AML-193 (cell line): ENCODE results near the gene IL6R.
"Not testable (repeated sequence)": the region's sequence is repeated elsewhere in the genome, so short reads cannot be mapped to it uniquely, and the experiment has no call there.

Experiments used
- DNase-seq, 2 experiments: peaks; one replicate each; lab custom pipeline; 2025; lab: John Stamatoyannopoulos, UW

The IL6R gene

DNA sequence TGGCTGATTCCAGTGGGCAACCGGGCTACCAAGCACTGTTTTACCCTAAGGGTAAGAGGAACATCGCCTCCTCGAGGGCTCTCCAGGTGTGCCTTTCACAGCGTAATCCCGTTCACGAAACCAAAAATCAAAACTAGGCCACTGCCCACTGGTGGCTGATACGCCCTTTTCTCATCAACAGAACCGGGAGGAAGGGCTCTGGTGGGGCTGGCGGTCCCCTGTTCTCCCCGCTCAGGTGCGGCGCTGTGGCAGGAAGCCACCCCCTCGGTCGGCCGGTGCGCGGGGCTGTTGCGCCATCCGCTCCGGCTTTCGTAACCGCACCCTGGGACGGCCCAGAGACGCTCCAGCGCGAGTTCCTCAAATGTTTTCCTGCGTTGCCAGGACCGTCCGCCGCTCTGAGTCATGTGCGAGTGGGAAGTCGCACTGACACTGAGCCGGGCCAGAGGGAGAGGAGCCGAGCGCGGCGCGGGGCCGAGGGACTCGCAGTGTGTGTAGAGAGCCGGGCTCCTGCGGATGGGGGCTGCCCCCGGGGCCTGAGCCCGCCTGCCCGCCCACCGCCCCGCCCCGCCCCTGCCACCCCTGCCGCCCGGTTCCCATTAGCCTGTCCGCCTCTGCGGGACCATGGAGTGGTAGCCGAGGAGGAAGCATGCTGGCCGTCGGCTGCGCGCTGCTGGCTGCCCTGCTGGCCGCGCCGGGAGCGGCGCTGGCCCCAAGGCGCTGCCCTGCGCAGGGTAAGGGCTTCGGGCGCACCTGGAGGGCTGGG is at the start of gene IL6R:
IL6R (plus strand) TSS at position 360 of the 763 bp plus-strand sequence; CDS start at position 647, 287 bp downstream.
- peak; percentile 85 to 87 for DNase-seq

DNA sequence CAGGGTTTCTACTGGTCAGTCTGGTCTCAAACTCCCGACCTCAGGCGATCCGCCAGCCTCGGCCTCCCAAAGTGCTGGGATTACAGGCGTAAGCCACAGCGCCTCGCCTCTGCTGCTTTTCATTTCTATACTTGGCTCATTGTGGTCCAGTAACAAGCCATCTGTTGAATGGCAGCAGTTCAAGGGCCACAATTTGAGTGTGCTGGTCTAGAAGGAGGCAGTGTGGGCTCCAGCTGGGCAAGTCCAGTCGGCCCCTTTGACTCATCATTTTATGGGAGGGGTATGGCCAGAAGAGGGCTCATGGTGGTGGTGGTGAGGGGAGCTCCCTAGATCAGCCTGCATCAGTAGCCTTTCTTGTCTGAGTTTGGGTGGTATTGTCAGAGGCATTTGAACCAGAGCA is 46.6 kb upstream of the IL6R start:
- DNase-seq: no peak

DNA sequence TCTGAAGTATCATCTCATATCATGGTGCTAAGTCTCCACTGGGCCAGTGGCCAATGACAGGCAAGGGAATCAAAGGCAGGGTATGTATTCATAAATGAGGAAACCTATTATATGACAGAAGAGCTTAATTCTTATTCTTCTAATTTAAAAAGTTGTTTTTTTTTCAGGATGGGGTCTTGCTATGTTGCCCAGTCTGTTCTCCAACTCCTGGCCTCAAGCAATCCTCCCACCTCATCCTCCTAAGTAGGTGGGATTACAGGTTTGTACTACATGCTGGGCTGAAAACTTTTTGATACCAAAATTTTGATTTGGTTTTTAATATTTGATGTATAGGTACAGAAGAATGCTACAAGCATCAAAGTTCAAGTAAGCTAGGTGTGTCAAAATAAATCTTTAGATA is 44.9 kb upstream of the IL6R start:
- DNase-seq: no peak

DNA sequence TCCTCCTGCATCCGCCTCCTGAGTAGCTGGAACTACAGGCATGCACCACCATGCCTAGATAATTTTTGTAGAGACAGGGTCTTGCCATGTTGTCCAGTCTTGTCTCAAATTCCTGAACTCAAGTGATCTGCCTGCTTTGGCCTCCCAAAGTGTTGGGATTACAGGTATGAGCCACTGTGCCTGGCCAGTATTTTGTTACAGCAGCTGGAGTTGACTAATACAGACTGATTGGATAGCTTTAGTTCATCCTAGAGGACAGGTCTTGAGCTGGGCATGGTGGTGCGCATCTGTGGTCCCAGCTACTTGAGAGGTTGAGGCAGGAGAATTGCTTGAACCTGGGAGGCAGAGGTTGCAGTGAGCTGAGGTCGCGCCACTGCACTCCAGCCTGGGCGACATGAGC is 44.3 kb upstream of the IL6R start:
- DNase-seq: not testable (repeated sequence)

DNA sequence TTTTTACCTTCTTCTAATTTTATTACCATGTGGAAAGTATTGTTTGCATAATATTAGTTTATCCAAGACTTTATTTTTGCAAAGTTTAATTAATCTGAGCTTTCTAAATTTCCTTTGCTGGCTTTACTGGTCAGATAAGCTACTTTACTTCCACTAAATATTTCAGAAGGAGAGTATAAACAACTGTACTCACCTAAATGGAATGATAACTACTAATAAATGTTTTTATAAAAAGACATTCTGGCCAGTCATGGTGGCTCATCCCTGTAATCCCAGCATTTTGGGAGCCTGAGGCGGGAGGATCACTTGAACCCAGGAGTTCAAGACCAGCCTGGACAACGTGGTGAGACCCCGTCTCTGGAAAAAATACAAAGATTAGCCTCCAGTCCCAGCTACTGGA is 43.8 kb upstream of the IL6R start:
- DNase-seq: no peak

DNA sequence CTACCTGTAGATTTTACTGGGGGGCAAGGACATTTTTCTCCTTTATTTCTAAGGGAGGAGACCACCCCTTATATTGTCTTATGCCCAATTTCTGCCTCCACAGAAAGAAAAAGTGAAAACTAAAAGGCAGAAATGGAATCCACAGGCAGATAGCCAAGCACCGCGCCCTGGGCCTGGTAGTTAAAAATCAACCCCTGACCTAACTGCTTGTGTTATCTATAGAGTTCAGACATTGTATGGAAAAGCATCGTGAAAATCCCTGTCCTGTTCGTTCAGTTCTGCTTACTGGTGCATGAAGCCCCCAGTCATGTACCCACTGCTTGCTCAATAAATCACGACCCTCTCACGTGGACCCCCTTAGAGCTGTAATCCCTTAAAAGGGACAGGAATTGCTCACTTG is 33.7 kb upstream of the IL6R start:
- DNase-seq: no peak

DNA sequence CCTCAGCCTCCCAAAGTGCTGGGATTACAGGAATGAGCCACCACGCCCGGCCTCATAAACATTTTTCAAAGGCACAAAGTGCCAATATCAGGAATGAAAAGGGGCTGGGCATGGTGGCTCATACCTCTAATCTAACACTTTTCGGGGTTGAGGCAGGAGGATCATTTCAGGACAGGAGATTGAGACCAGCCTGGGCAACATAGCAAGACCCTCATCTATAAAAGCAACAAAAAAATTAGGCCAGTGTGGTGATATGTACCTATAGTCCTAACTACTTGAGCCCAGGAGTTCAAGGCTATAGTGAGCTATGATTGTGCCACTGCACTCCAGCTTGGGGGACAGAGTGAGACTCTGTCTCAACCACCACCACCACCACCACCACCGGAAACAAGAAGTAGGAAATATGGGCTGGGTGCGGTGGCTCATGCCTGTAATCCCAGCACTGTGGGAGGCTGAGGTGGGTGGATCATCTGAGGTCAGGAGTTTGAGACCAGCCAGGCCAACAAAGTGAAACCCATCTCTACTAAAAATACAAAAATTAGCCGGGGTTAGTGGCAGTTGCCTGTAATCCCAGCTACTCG is 31.3 kb upstream of the IL6R start:
- DNase-seq: peak; percentile 20 to 29

DNA sequence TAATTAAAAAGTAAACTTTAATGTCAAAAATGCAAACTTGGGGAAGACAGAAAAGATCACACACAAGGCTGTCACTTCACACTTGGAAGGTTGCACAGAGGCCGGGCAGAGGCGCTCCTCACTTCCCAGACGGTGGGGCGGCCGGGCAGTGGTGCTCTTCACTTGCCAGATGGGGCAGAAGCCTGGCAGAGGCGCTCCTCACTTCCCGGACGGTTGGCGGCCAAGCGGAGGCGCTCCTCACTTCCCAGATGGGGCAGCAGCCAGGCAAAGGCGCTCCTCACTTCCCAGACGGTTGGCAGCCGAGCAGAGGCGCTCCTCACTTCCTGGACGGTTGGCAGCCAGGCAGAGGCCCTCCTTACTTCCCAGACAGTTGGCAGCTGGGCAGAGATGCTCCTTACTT is 25.8 kb upstream of the IL6R start:
- DNase-seq: no peak

DNA sequence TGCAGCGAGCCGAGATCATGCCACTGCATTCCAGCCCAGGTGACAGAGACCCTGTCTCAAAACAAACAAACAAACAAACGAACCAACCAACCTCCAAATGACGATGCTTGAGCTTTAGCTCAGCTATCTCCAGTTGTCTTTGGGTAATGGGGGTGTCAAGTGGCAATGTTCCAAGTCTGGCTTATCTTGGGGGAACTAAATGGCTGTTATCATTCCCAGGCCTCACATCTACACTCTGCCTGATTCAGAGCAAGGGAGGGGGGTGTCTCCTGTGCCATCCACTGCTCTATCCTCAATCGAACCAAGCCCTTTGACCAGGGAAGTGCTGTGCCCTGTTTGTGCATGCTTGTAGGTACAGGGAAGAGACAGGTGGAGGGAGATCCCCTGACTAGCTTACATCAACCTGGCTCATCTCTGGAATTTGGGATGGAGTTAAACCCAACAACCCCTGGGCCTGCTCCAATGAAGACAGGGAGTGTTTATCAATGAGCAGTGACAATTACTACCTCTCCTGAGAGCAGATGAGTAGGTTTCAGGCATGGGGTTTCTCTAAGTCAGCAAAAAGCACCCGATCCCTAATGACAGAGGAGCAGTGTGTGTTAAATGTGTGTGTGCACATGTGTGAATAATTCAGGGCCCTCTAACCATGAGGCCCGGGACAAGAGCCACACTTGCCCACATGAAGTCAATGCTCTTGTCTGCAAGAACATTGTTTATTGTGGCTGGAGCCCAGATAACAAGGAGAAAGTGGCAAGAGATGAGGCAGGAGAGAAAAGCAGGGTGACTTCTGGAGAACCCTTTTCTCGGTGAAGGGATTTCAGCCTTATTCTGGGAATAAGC is 20.3 kb upstream of the IL6R start:
- no peak for DNase-seq

DNA sequence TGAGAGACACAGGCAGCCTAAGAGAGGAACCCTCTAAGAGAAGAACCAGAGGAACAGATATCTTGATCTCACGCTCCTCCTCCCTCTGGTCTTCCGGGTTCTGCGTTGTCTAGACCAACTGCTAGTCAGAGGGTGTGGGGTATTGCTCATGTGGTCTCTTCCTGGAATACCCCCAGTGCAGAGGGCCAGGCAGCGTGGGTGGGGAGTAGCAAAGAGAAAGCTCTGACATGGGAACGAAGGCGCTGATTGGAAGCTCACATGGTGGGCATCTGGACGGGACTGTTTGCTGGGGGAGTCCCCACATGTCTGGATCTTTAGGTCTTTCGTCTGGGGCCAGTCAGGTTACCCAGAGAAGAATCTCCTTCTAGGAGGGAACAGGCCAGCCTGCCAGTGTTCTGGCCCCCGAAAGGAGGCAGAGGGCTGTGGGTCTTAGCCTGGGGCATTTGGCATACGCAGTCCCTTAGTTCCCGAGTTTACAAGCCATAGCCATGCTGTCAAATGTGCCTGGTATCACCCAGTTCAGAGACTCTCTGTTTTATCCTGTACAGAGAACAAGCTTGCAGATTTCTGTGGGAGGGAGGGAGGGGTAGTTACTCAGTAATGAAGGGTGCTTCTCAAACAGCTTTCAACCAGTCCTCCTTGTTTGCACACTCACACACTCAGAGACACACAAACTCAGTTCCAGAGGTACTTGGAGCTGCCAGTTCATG is 18.3 kb upstream of the IL6R start:
- DNase-seq: no peak

DNA sequence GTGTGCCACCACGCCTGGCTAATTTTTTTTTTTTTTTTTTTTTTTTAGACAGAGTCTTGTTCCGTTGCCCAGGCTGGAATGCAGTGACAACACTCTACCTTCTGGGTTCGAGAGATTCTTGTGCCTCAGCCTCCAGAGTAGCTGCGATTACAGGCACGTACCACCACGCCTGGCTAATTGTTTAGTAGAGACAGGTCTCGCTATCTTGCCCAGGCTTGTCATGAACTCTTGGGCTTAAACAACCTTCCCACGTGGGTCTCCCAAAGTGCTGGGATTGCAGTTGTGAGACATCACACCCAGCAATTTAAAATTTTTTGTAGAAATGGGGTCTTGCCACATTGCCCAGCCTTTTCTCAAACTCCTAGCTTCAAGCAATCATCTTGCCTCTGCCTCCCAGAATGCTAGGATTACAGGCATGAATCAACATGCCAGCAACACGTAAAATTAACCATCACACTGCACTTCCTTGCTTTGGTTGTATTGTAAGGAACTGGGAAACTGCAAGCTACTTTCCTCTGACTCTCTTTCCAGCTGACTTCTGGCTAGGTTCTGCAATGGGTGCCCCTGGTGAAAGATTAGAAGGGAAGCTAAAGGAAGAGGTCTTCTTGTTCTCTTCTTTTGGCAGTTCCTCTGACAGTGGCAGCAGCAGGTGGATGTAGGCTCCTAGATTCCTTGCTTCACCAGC is 13.9 kb upstream of the IL6R start:
- no peak for DNase-seq

DNA sequence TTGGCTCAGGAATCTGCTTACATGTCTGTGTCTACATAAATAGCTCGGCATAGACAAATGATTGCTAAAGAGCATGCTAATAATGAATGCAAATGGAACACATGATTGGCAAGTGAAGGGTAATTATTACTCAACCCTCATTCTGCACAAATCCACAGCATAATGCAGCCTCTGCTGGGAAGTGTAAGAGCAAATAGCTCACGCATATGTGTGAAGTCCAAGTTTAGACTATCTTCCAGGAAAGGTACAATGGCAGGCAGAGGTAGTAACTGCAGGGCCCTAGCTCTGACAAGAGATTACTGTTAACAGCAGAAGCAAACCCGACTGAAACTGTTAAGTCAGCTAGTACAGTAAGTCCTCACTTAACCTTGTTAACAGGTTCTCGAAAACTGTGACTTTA is 7.0 kb upstream of the IL6R start:
- DNase-seq: peak; percentile 5 to 33

DNA sequence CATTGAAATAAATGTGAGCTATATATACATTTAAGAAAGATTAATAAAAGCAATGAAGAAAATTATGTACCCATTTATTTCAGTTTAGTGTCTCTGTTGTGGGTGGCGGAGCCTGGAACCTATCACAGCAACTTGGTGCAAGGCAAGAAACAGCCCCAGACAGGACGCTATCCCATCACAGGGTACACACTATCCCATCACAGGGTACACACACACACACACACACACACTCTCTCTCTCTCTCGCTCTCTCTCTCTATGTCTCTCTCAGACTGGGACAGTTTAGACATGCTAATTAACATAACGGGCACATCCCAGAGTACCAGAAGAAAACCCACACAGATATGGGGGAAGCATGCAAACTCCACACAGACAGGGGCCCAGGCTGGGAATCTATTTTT is 6.5 kb upstream of the IL6R start:
- DNase-seq: no peak

DNA sequence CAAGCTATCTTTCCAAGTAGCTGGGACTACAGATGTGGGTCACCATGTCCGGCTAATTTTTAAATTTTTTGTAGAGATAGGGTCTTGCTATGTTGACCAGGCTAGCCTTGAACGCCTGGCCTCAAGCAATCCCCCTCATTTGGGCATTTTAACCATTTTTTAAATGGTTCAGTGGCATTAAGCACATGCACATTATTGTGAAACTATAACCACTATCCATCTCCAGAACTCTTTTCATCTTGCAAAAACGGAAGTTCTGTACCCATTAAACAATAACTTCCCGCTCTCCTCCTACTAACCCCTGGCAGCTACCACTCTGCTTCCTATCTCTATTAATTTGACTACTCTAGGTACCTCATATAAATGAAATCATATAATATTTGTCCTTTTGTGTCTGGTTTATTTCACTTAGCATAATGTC is 4.8 kb upstream of the IL6R start:
- DNase-seq: peak; percentile 87 to 89

DNA sequence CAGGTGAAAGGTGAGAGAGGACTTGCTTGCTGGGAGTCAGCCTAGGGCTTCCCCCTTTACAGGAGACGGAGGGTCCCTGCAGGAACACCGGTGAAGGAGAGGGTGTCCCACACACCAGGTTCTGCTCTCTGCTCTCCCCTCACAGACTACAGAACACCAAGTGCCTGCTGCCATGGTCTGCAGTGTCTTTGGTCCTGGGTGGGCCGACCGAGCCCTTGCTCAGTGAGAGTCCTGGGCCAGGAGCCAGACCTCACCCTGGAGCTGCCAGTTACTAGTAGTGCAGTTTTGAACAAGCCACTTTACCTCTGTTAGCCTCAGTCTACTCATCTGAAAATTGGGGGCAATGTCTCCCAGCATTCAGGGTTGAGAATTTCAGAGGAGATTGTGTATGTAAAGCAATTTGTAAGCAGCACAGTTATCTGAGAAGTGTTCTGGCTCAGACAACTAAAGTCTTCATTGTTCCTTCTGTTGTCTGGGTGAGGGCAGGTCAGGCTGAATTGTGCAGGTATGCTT is 2.7 kb upstream of the IL6R start:
- no peak for DNase-seq

DNA sequence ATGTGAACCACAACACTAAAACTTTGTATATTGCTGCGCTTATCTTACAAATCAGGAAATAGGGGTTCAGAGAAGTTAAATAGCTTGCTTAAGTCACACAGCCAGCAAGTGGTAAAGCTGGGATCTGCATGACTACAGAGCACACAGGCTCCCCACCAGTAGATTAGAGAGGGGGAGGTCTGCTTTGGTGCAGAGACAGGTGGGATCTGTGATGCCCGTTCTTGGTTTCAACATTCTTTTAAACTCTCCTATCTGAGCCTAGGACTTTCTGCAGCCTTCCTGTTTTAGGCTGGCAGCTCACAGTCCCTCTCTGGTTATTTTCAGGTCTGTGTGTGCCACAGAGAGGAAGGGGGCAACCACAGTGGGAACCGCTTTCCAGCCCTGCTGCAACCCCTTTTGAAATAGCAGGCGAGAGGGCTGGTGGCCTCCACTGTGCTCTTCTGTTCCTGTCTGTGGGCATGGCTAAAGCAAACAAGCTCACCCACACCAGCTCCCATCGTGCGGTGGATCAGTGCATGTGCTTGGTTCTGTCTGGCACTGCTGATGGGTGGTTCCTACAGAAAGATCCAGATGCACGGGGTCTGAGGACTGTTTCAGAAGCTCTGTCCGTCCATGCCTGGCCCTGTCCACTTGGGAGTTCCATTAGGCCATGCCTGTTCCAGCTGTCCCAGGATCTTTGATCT is 1.7 kb upstream of the IL6R start:
- peak; percentile 82 to 86 for DNase-seq

DNA sequence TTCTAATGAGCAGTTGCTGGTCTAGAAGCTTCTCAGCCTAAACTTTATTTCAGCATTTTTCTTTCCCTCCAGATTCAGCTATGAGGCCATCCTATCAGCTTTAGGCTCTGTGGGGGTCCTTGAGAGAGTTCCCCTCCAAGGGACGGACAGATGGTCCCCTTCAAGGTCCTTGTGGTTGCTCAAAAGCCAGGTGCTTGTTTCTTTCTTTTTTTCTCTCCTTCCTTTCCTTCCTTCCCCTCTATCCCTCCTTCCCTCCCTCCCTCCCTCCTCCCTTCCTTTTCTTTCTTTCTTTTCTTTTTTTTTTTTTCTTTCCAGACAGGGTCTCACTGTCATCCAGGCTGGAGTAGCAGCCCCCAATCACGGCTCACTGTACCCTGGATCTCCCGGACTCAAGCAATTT is 1.2 kb upstream of the IL6R start:
- DNase-seq: no peak

DNA sequence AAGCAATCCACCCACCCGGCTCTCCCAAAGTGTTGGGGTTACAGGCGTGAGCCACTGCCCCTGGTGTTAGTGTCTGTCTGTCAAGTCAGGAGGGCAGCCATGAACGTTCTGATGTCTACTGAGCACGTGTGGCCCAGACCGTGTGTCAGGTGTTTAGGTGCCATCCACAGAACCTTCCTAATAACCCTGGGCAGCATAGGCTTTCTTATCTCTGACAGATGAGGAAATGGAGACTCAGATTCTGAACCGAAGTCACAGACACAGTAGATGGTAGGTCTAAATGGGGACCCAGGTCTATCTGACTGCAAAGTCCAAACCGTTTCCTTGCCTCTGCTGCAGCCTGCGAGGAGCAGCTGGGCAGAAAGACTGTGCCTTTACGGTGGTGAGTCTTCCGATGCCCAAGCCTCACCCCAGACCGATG is 622 bp upstream of the IL6R start:
- no peak for DNase-seq

DNA sequence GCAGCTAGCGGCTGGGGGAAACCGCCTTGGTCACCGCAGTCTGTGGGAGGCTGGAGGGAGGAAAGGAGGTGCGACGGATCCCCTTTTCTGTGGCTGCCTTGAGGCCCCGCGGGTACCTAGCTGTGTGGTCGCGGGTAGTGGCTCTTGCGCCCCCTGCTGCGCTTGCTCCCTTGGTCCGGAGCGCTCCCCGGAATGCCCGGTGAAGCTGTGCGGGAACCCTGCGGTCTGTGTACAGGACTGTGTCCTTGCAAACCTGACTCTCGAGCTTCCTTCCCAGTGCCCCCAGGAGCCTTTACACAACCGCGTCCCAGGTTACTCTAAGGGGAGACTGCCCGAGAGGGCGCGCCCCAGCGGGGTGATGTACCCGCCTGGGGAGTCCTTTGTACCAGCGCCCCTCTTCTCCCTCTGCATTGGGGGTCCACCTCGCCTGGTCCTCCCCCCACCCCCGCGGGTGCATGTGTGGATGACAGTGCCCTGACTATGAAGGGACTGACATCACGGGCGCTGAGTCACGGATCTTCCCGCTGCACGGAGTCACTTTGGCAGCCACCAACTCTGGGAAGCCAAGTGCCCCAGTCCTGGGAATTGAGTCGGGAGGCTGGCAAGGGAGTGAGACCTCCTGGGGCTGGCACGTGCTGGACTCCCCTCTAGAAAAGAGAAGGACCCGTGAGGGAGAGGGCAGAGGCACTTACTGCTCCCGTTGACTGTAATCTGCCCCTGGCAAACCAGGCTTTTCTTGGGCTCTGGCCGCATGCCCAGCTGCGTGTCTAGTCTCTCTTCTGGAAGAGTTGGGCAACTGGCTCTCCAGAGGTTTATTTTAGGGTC is 816 bp downstream of the IL6R start:
- peak; percentile 45 to 50 for DNase-seq

DNA sequence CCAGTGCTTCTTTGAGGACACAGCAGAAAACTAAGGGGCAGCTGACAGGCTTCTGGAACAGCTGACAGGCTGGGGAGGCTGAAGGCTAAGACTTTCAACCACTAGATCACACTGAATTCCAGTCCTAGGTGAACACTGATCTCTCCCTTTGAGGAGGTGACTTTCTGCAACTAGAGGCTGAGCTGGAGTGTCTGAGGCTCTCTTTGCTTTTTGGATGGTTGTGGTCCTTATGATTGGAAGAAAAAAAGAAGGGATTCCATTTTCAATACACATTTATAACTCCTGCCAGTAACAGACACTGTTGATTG is 1.4 kb downstream of the IL6R start:
- DNase-seq: no peak
